Gastroesophageal sphincter (tissue), 4 donors: ENCODE measurements around the gene TMEM200A. TPM values are rescaled to one million over a fixed set of nuclear protein-coding genes. Genes with fewer than 3 reads are reported as not detected.

Experiments
- ATAC-seq: fragments of 150-250 bp; one replicate; pipeline ENCODE4 v1.9.1; 2016; ENCODE audit warnings: mild to moderate bottlenecking, moderate library complexity
- H3K27ac ChIP-seq, 4 donors: fragments of 200-600 bp; sonication (generic) in 3 of 4; 1 replicate in 3 of 4; 2 replicates in 1 of 4; pipeline ENCODE4 v1.5.1; 2016 to 2019
- H3K27me3 ChIP-seq: fragments of 200-600 bp; sonication (generic); one replicate; pipeline ENCODE4 v1.5.1; 2019
- H3K36me3 ChIP-seq, 2 donors: fragments of 200-600 bp; sonication (generic); one replicate each; pipeline ENCODE4 v1.5.1; 2019; ENCODE audit warnings: control low read depth in 1 of 2
- H3K4me1 ChIP-seq, 3 donors: fragments of 200-600 bp; sonication (generic); 1 replicate in 2 of 3; 2 replicates in 1 of 3; pipeline ENCODE4 v1.5.1; 2016 to 2019; ENCODE audit warnings: control low read depth in 2 of 3
- H3K4me3 ChIP-seq, 2 donors: fragments of 200-600 bp; sonication (generic); one replicate each; pipeline ENCODE4 v1.5.1; 2019; ENCODE audit warnings: mild to moderate bottlenecking in 1 of 2, moderate library complexity in 1 of 2
- H3K9me3 ChIP-seq, 3 donors: fragments of 200-600 bp; sonication (generic); one replicate each; pipeline ENCODE4 v1.5.1; 2017 to 2019; ENCODE audit warnings: control low read depth in 2 of 3
- CTCF ChIP-seq, 4 experiments: fragments of 200-600 bp in 2 of 4; fragments of 450-650 bp in 2 of 4; sonication (generic) in 1 of 4; IDR thresholded peaks; one replicate each; pipeline ENCODE4 v1.5.1; 2017 to 2019; ENCODE audit warnings: antibody characterized with exemption in 4 of 4, mild to moderate bottlenecking in 2 of 4, moderate library complexity in 2 of 4
- EP300 ChIP-seq: sonication (generic); formaldehyde crosslinking; IDR thresholded peaks from one replicate; pipeline ENCODE4 v1.6.1; 2017; ENCODE audit warnings: antibody characterized with exemption, mild to moderate bottlenecking
- POLR2A ChIP-seq, 2 donors: fragments of 450-650 bp; IDR thresholded peaks; one replicate each; pipeline ENCODE4 v1.6.1; 2017; ENCODE audit warnings: antibody characterized with exemption in 2 of 2, mild to moderate bottlenecking in 2 of 2, moderate library complexity in 1 of 2
- POLR2AphosphoS5 ChIP-seq: sonication (generic); formaldehyde crosslinking; IDR thresholded peaks from one replicate; pipeline ENCODE4 v1.6.1; 2017; ENCODE audit warnings: antibody characterized with exemption
- WGBS, 2 donors: methylation state at CpG; one replicate each; pipeline ENCODE4 v1.1.5; 2018; ENCODE audit warnings: low coverage in 1 of 2; 5-methylcytosine and 5-hydroxymethylcytosine counted together
- total RNA-seq, 4 donors: library from RNA; depleted of rRNA; stranded (reverse); fragments of >200 nt; gene quantifications; one replicate each; pipeline ENCODE4 v1.1.0, GENCODE V29; 2016

Gene TMEM200A
- total RNA-seq, 4 donors from 2014 or later = 0.46 to 1.3 (median 0.87) TPM

DNA sequence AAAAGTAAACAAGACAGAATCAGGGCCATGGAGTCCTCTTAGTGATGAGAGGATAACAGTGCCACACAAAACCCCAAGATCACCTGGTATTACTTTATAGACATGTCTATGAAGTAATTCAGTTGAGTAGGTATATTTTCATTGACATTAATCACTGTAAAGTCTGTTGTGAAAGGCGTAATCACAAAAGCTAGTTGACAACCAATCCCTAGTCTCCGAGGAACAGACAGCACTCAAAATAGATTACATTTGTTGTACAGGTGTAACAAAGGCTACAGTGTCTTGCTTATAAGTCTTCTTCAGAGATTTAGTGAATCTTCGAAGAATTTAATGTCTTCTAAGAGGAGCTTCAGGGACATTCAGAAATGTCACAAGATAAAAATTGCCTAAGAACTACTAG is 120.1 kb downstream of the TMEM200A start:
- Histone ChIP-seq H3K27ac (no peak overlapping the region), H3K36me3 (no peaks in the 10 kb centered on the region), H3K4me3 (no peak overlapping the region), H3K27me3 (no peaks in the 10 kb centered on the region), H3K9me3 (no peaks in the 10 kb centered on the region), H3K4me1 (no peaks in the 10 kb centered on the region)
- no peak for TF ChIP-seq POLR2A (IDR thresholded peaks at IDR 0.05)
- TF ChIP-seq EP300 = no peak
- no peak for TF ChIP-seq CTCF (IDR thresholded peaks at IDR 0.05)
- TF ChIP-seq POLR2AphosphoS5 = no peak
- ATAC-seq = no peak
- 64 to 86% methylated on average over 3 of the region's 3 CpGs for WGBS, 2 donors

DNA sequence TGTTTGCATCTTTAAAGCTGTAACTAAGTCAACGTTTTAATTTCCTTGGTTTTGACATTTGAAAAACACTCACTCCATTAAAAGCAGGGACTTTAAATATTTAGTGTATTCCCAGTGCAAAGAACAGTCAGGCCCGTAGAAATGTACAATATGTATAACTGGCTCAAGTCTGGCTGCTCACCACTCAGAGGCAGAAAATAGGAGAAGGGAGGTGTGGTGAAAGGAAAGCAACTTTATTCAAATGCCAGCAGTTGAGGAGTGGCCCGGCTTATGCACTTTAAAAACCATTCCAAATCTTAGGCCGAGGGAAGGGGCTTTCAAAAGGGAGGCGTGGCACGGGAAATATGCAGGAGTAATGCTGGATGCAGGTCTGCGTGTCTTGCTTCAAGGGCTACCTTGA is 120.6 kb downstream of the TMEM200A start:
- 52 to 76% methylated on average over 7 of the region's 7 CpGs for WGBS, 2 donors
- Histone ChIP-seq H3K27ac (no peak overlapping the region), H3K4me1 (no peaks in the 10 kb centered on the region), H3K36me3 (no peaks in the 10 kb centered on the region), H3K27me3 (no peaks in the 10 kb centered on the region), H3K4me3 (no peak overlapping the region), H3K9me3 (peaks cover 0 to 2% (median 0%) of the 10 kb centered on the region in 3 donors)
- no peak for TF ChIP-seq EP300
- TF ChIP-seq POLR2A (IDR thresholded peaks at IDR 0.05) = no peak
- no peak for TF ChIP-seq CTCF (IDR thresholded peaks at IDR 0.05)
- TF ChIP-seq POLR2AphosphoS5 = no peak
- ATAC-seq = no peak

GRCh38 chr6:130489514-130489913 is 123.7 kb downstream of the TMEM200A start:
- Histone ChIP-seq H3K4me1 (no peaks in the 10 kb centered on the region), H3K9me3 (peaks cover 0 to 12% (median 0%) of the 10 kb centered on the region in 3 donors), H3K36me3 (no peaks in the 10 kb centered on the region), H3K27me3 (no peaks in the 10 kb centered on the region), H3K27ac (no peak overlapping the region), H3K4me3 (no peak overlapping the region)
- WGBS, 2 donors = 88 to 100% methylated on average over 1 of the region's 1 CpG
- ATAC-seq = no peak
- no peak for TF ChIP-seq POLR2AphosphoS5
- no peak for TF ChIP-seq EP300
- no peak for TF ChIP-seq POLR2A (IDR thresholded peaks at IDR 0.05)
- TF ChIP-seq CTCF (IDR thresholded peaks at IDR 0.05) = no peak

Other genes starting within 250 kb of the TMEM200A start
- under 1 TPM in 1 of 4 donors, not detected in 3; 0.54 TPM for gene SAMD3, start 143.1 kb upstream of the TMEM200A start, total RNA-seq